ENCODE results near the gene PCDH1.

PCDH1 gene

GRCh38 chr5:141870871-141871270, 7.3 kb downstream of the PCDH1 start:
- no peaks in the 10 kb centered on the region for H3K4me1 Mint-ChIP-seq
- no peaks in the 10 kb centered on the region for H3K36me3 Mint-ChIP-seq
- no peaks in the 10 kb centered on the region for H3K9me3 Mint-ChIP-seq
- no peak overlapping the region for H3K4me3 Mint-ChIP-seq
- no peak overlapping the region for H3K27ac Mint-ChIP-seq
- H3K27me3 Mint-ChIP-seq, result peaks cover 82% of the 10 kb centered on the region
- ATAC-seq, result no peak

GRCh38 chr5:141870228-141870627, 8.0 kb downstream of the PCDH1 start:
- Mint-ChIP-seq H3K36me3 (no peaks in the 10 kb centered on the region), H3K4me3 (no peak overlapping the region), H3K27ac (no peak overlapping the region), H3K27me3 (peaks cover 76% of the 10 kb centered on the region), H3K9me3 (no peaks in the 10 kb centered on the region), H3K4me1 (no peaks in the 10 kb centered on the region)
- ATAC-seq, result no peak

GRCh38 chr5:141869514-141869913, 8.7 kb downstream of the PCDH1 start:
- Mint-ChIP-seq H3K36me3 (no peaks in the 10 kb centered on the region), H3K27me3 (peaks cover 69% of the 10 kb centered on the region), H3K27ac (no peak overlapping the region), H3K4me1 (no peaks in the 10 kb centered on the region), H3K9me3 (no peaks in the 10 kb centered on the region), H3K4me3 (no peak overlapping the region)
- ATAC-seq, result no peak

GRCh38 chr5:141869040-141869439, 9.2 kb downstream of the PCDH1 start:
- Mint-ChIP-seq H3K9me3 (no peaks in the 10 kb centered on the region), H3K27ac (no peak overlapping the region), H3K27me3 (peaks cover 64% of the 10 kb centered on the region), H3K4me3 (no peak overlapping the region), H3K4me1 (no peaks in the 10 kb centered on the region), H3K36me3 (no peaks in the 10 kb centered on the region)
- ATAC-seq, result no peak

- no peak overlapping the region for H3K4me3 Mint-ChIP-seq
- no peak overlapping the region for H3K27ac Mint-ChIP-seq
- H3K4me1 Mint-ChIP-seq, result no peaks in the 10 kb centered on the region
- H3K27me3 Mint-ChIP-seq, result peaks cover 59% of the 10 kb centered on the region
- H3K36me3 Mint-ChIP-seq, result no peaks in the 10 kb centered on the region
- ATAC-seq, result no peak
- H3K9me3 Mint-ChIP-seq, result no peaks in the 10 kb centered on the region
These were observed 9.7 kb downstream of the PCDH1 start for GRCh38 chr5:141868541-141868940.

GRCh38 chr5:141867651-141868050, 10.6 kb downstream of the PCDH1 start:
- Mint-ChIP-seq H3K4me3 (no peak overlapping the region), H3K36me3 (no peaks in the 10 kb centered on the region), H3K4me1 (no peaks in the 10 kb centered on the region), H3K9me3 (no peaks in the 10 kb centered on the region), H3K27me3 (peaks cover 52% of the 10 kb centered on the region), H3K27ac (no peak overlapping the region)
- ATAC-seq, result no peak

- no peak overlapping the region for H3K27ac Mint-ChIP-seq
- H3K9me3 Mint-ChIP-seq, result no peaks in the 10 kb centered on the region
- H3K4me1 Mint-ChIP-seq, result no peaks in the 10 kb centered on the region
- ATAC-seq, result no peak
- peaks cover 47% of the 10 kb centered on the region for H3K27me3 Mint-ChIP-seq
- no peak overlapping the region for H3K4me3 Mint-ChIP-seq
- no peaks in the 10 kb centered on the region for H3K36me3 Mint-ChIP-seq
These were observed 11.1 kb downstream of the PCDH1 start for GRCh38 chr5:141867139-141867538.

- Mint-ChIP-seq H3K9me3 (no peaks in the 10 kb centered on the region), H3K4me1 (no peaks in the 10 kb centered on the region), H3K27ac (no peak overlapping the region), H3K27me3 (peaks cover 47% of the 10 kb centered on the region), H3K4me3 (no peak overlapping the region), H3K36me3 (no peaks in the 10 kb centered on the region)
- no peak for ATAC-seq
These were observed 12.1 kb downstream of the PCDH1 start for GRCh38 chr5:141866096-141866495.

- no peak for ATAC-seq
- H3K4me3 Mint-ChIP-seq, result no peak overlapping the region
- H3K4me1 Mint-ChIP-seq, result no peaks in the 10 kb centered on the region
- H3K36me3 Mint-ChIP-seq, result no peaks in the 10 kb centered on the region
- H3K27ac Mint-ChIP-seq, result no peak overlapping the region
- peaks cover 43% of the 10 kb centered on the region for H3K27me3 Mint-ChIP-seq
- no peaks in the 10 kb centered on the region for H3K9me3 Mint-ChIP-seq
These were observed 12.8 kb downstream of the PCDH1 start for GRCh38 chr5:141865406-141865805.

GRCh38 chr5:141864371-141865370, 13.5 kb downstream of the PCDH1 start:
- Mint-ChIP-seq H3K4me3 (no peak overlapping the region), H3K4me1 (no peaks in the 10 kb centered on the region), H3K27me3 (peaks cover 39% of the 10 kb centered on the region), H3K36me3 (no peaks in the 10 kb centered on the region), H3K27ac (no peak overlapping the region), H3K9me3 (no peaks in the 10 kb centered on the region)
- no peak for ATAC-seq

GRCh38 chr5:141863569-141864178, 14.5 kb downstream of the PCDH1 start:
- H3K9me3 Mint-ChIP-seq, result no peaks in the 10 kb centered on the region
- ATAC-seq, result no peak
- H3K27me3 Mint-ChIP-seq, result peaks cover 35% of the 10 kb centered on the region

GRCh38 chr5:141862936-141863543, 15.2 kb downstream of the PCDH1 start:
- Mint-ChIP-seq H3K27me3 (peaks cover 32% of the 10 kb centered on the region), H3K27ac (no peak overlapping the region), H3K9me3 (no peaks in the 10 kb centered on the region), H3K4me3 (no peak overlapping the region), H3K36me3 (no peaks in the 10 kb centered on the region), H3K4me1 (no peaks in the 10 kb centered on the region)
- ATAC-seq, result peak; percentile 5

More at GRCh38 chr5:141863569-141864178, 14.5 kb downstream of the PCDH1 start:
- H3K4me1 Mint-ChIP-seq, result no peaks in the 10 kb centered on the region
- H3K4me3 Mint-ChIP-seq, result no peak overlapping the region
- no peaks in the 10 kb centered on the region for H3K36me3 Mint-ChIP-seq
- no peak overlapping the region for H3K27ac Mint-ChIP-seq

GRCh38 chr5:141861194-141861593, 17.0 kb downstream of the PCDH1 start:
- Mint-ChIP-seq H3K4me1 (no peaks in the 10 kb centered on the region), H3K27ac (no peak overlapping the region), H3K27me3 (peaks cover 37% of the 10 kb centered on the region), H3K9me3 (no peaks in the 10 kb centered on the region), H3K4me3 (no peak overlapping the region), H3K36me3 (no peaks in the 10 kb centered on the region)
- no peak for ATAC-seq

- Mint-ChIP-seq H3K36me3 (no peaks in the 10 kb centered on the region), H3K4me3 (no peak overlapping the region), H3K27me3 (peaks cover 37% of the 10 kb centered on the region), H3K27ac (no peak overlapping the region), H3K9me3 (no peaks in the 10 kb centered on the region), H3K4me1 (no peaks in the 10 kb centered on the region)
- ATAC-seq, result no peak
These were observed 20.0 kb downstream of the PCDH1 start for GRCh38 chr5:141858079-141858765.

- Mint-ChIP-seq H3K36me3 (no peaks in the 10 kb centered on the region), H3K9me3 (no peaks in the 10 kb centered on the region), H3K4me3 (no peak overlapping the region), H3K27me3 (peaks cover 37% of the 10 kb centered on the region), H3K4me1 (no peaks in the 10 kb centered on the region), H3K27ac (no peak overlapping the region)
- ATAC-seq, result no peak
These were observed 21.0 kb downstream of the PCDH1 start for GRCh38 chr5:141857226-141857625.
